GM19025 (cell line): Measurements from ENCODE around the gene DENND6A.
"Not testable (repeated sequence)": the region's sequence is repeated elsewhere in the genome, so short reads cannot be mapped to it uniquely, and the experiment has no call there.

Experiments
- ATAC-seq: cut with Tn5 transposase; IDR thresholded peaks from one replicate; pipeline ENCODE4 v1.9.1; 2021; ENCODE audit warnings: mild to moderate bottlenecking, low read depth, moderate library complexity; ENCODE audit not compliant: unreplicated experiment

Gene DENND6A

GRCh38 chr3:57699591-57699990 is 6.7 kb upstream of the DENND6A start:
- ATAC-seq, result no peak

GRCh38 chr3:57696801-57697321 is 4.0 kb upstream of the DENND6A start:
- no peak for ATAC-seq

GRCh38 chr3:57694146-57694545 is 1.3 kb upstream of the DENND6A start:
- no peak for ATAC-seq

- not testable (repeated sequence) for ATAC-seq
Measured at GRCh38 chr3:57692133-57692395, 813 bp downstream of the DENND6A start.

GRCh38 chr3:57691411-57692132 is 1.3 kb downstream of the DENND6A start:
- no peak for ATAC-seq

GRCh38 chr3:57689367-57690053 is 3.4 kb downstream of the DENND6A start:
- ATAC-seq, result no peak

- ATAC-seq, result no peak
Measured at GRCh38 chr3:57688291-57688690, 4.6 kb downstream of the DENND6A start.

GRCh38 chr3:57683286-57683685 is 9.6 kb downstream of the DENND6A start:
- ATAC-seq, result no peak

GRCh38 chr3:57682284-57682683 is 10.6 kb downstream of the DENND6A start:
- ATAC-seq, result no peak

GRCh38 chr3:57681691-57682090 is 11.2 kb downstream of the DENND6A start:
- no peak for ATAC-seq

GRCh38 chr3:57680046-57680445 is 12.8 kb downstream of the DENND6A start:
- ATAC-seq, result no peak

- ATAC-seq, result no peak
Measured at GRCh38 chr3:57675530-57675929, 17.3 kb downstream of the DENND6A start.

GRCh38 chr3:57673156-57673555 is 19.7 kb downstream of the DENND6A start:
- ATAC-seq, result no peak

GRCh38 chr3:57670543-57670942 is 22.3 kb downstream of the DENND6A start:
- no peak for ATAC-seq

- no peak for ATAC-seq
Measured at GRCh38 chr3:57661404-57661803, 31.5 kb downstream of the DENND6A start.

GRCh38 chr3:57659806-57660439 is 33.0 kb downstream of the DENND6A start:
- ATAC-seq, result no peak

GRCh38 chr3:57659004-57659673 is 33.7 kb downstream of the DENND6A start:
- no peak for ATAC-seq

- ATAC-seq, result no peak
Measured at GRCh38 chr3:57658536-57658935, 34.3 kb downstream of the DENND6A start.

- no peak for ATAC-seq
Measured at GRCh38 chr3:57655727-57656126, 37.1 kb downstream of the DENND6A start.

- no peak for ATAC-seq
Measured at GRCh38 chr3:57654267-57654666, 38.6 kb downstream of the DENND6A start.

GRCh38 chr3:57652203-57652602 is 40.7 kb downstream of the DENND6A start:
- ATAC-seq, result no peak
